ENCODE results near the gene HAGHL. TPM values are rescaled to one million over a fixed set of nuclear protein-coding genes. Genes with fewer than 3 reads are reported as not detected.

HAGHL gene
- polyA plus RNA-seq, 1 donor (not counting 4 experiments of a cell fraction or from before 2014, with no cell fraction given) = 8.0 TPM

GRCh38 chr16:739560-740458, 12.9 kb downstream of the HAGHL start:
- H3K36me3 ChIP-seq (ENCODE audit: control insufficient read depth in 2 of 2, extremely low read depth in 1 of 2, insufficient read depth in 2 of 2, low read length in 2 of 2) = peaks cover 16 to 17% of the 10 kb centered on the region in 2 experiments
- peak overlapping the region; percentile 83 for H3K9ac ChIP-seq (ENCODE audit: control insufficient read depth, extremely low read depth, insufficient read depth, low read length)
- H3K4me3 ChIP-seq (ENCODE audit: control insufficient read depth in 2 of 3, extremely low read depth in 1 of 3, insufficient read depth in 2 of 3, low read depth in 1 of 3, low read length in 3 of 3) = peak overlapping the region; percentile 76 to 91 (median 88)
- dilution Hi-C loops (cut with MboI; ENCODE audit: extremely low pct_ligation_motif_present, low sequenced_read_pairs) = no loop called here
- H3K27ac ChIP-seq (ENCODE audit: control insufficient read depth, insufficient read depth, low read length) = peak overlapping the region; percentile 63
- H2AFZ ChIP-seq (ENCODE audit: control insufficient read depth, low read length) = no peak overlapping the region
- H3K9me1 ChIP-seq (ENCODE audit: control insufficient read depth, extremely low read depth, insufficient read depth, low read length) = no peaks in the 10 kb centered on the region
- peaks cover 17% of the 10 kb centered on the region for H3K4me1 ChIP-seq (ENCODE audit: control insufficient read depth, extremely low read depth, insufficient read depth, low read length)
- FAIRE-seq = no peak
- TF ChIP-seq CTCF (optimal IDR thresholded peaks at IDR 0.05 in 1 of 3, IDR thresholded peaks at IDR 0.05 in 1 of 3, conservative IDR thresholded peaks at IDR 0.05 in 1 of 3; ENCODE audit: extremely low read depth in 1 of 3, insufficient read depth in 2 of 3, low read length in 3 of 3) = no peak
- TF ChIP-seq EZH2 (IDR thresholded peaks at IDR 0.05; ENCODE audit: low read length) = no peak
- no peaks in the 10 kb centered on the region for H4K20me1 ChIP-seq (ENCODE audit: control insufficient read depth, extremely low read depth, insufficient read depth, low read length)
- H3K79me2 ChIP-seq (ENCODE audit: control insufficient read depth, insufficient read depth, low read length) = peaks cover 12% of the 10 kb centered on the region
- no peaks in the 10 kb centered on the region for H3K9me3 ChIP-seq (ENCODE audit: control insufficient read depth, low read depth, low read length)
- no peak for DNase-seq (ENCODE audit: low read depth, low spot score)
- H3K27me3 ChIP-seq (ENCODE audit: control insufficient read depth, extremely low read depth, insufficient read depth, low read length) = no peaks in the 10 kb centered on the region
- H3K4me2 ChIP-seq (ENCODE audit: control insufficient read depth, extremely low read depth, insufficient read depth, low read depth, low read length) = peak overlapping the region; percentile 76

DNA sequence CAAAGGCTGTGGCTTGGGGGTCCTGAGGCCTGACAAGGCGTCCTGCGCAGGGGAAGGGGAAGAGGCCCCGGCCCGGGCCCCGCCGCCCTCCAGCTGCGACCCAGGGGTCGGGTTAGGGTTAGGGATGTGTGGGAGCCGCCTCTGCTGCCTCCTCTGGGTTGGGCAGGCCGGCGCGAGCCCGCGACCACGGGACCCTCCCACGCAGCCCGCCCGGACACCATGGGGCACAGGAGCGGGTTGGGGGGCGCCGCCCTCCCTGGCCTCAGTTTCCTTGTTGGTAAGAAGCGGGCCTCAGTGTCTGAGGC, 13.5 kb downstream of the HAGHL start:
- Histone ChIP-seq H4K20me1 (ENCODE audit: control insufficient read depth, extremely low read depth, insufficient read depth, low read length) (no peaks in the 10 kb centered on the region), H2AFZ (ENCODE audit: control insufficient read depth, low read length) (peak overlapping the region; percentile 40), H3K4me2 (ENCODE audit: control insufficient read depth, extremely low read depth, insufficient read depth, low read depth, low read length) (peak overlapping the region; percentile 76), H3K79me2 (ENCODE audit: control insufficient read depth, insufficient read depth, low read length) (peaks cover 12% of the 10 kb centered on the region), H3K4me1 (ENCODE audit: control insufficient read depth, extremely low read depth, insufficient read depth, low read length) (peaks cover 17% of the 10 kb centered on the region), H3K4me3 (ENCODE audit: control insufficient read depth in 2 of 3, extremely low read depth in 1 of 3, insufficient read depth in 2 of 3, low read depth in 1 of 3, low read length in 3 of 3) (peak overlapping the region; percentile 76 to 91 (median 88)), H3K27ac (ENCODE audit: control insufficient read depth, insufficient read depth, low read length) (peak overlapping the region; percentile 63), H3K36me3 (ENCODE audit: control insufficient read depth in 2 of 2, extremely low read depth in 1 of 2, insufficient read depth in 2 of 2, low read length in 2 of 2) (peaks cover 16 to 17% of the 10 kb centered on the region in 2 experiments), H3K27me3 (ENCODE audit: control insufficient read depth, extremely low read depth, insufficient read depth, low read length) (no peaks in the 10 kb centered on the region), H3K9ac (ENCODE audit: control insufficient read depth, extremely low read depth, insufficient read depth, low read length) (peak overlapping the region; percentile 83), H3K9me1 (ENCODE audit: control insufficient read depth, extremely low read depth, insufficient read depth, low read length) (no peaks in the 10 kb centered on the region), H3K9me3 (ENCODE audit: control insufficient read depth, low read depth, low read length) (no peaks in the 10 kb centered on the region)
- FAIRE-seq (no peak), DNase-seq (ENCODE audit: low read depth, low spot score) (no peak)
- dilution Hi-C loops (cut with MboI; ENCODE audit: extremely low pct_ligation_motif_present, low sequenced_read_pairs) = no loop called here
- TF ChIP-seq EZH2 (IDR thresholded peaks at IDR 0.05; ENCODE audit: low read length) = no peak
- no peak for TF ChIP-seq CTCF (optimal IDR thresholded peaks at IDR 0.05 in 1 of 3, IDR thresholded peaks at IDR 0.05 in 1 of 3, conservative IDR thresholded peaks at IDR 0.05 in 1 of 3; ENCODE audit: extremely low read depth in 1 of 3, insufficient read depth in 2 of 3, low read length in 3 of 3)

Data from keratinocyte (primary cell).